ENCODE data around the gene UTS2R.

The UTS2R gene

GRCh38 chr17:82371333-82372248 is at the start of gene UTS2R:
Gene UTS2R (plus strand): TSS chr17:82371765. CDS start chr17:82374325, 2,560 bp downstream.
- DNase-seq (ENCODE audit: low read depth in 2 of 2): no peak

GRCh38 chr17:82321947-82322466 is 49.6 kb upstream of the UTS2R start:
- no peak for DNase-seq (ENCODE audit: low read depth in 2 of 2)

GRCh38 chr17:82322526-82323453 is 48.8 kb upstream of the UTS2R start:
- no peak for DNase-seq (ENCODE audit: low read depth in 2 of 2)

GRCh38 chr17:82323514-82324234 is 47.9 kb upstream of the UTS2R start:
- no peak for DNase-seq (ENCODE audit: low read depth in 2 of 2)

GRCh38 chr17:82324566-82325285 is 46.8 kb upstream of the UTS2R start:
- DNase-seq (ENCODE audit: low read depth in 2 of 2): no peak

GRCh38 chr17:82325286-82326180 is 46.0 kb upstream of the UTS2R start:
- DNase-seq (ENCODE audit: low read depth in 2 of 2): no peak

- DNase-seq (ENCODE audit: low read depth in 2 of 2): no peak
These were observed 44.3 kb upstream of the UTS2R start for GRCh38 chr17:82327289-82327688.

- DNase-seq (ENCODE audit: low read depth in 2 of 2): no peak
These were observed 43.8 kb upstream of the UTS2R start for GRCh38 chr17:82327757-82328140.

- no peak for DNase-seq (ENCODE audit: low read depth in 2 of 2)
These were observed 43.2 kb upstream of the UTS2R start for GRCh38 chr17:82328141-82328993.

GRCh38 chr17:82328994-82329507 is 42.5 kb upstream of the UTS2R start:
- DNase-seq (ENCODE audit: low read depth in 2 of 2): no peak

- DNase-seq (ENCODE audit: low read depth in 2 of 2): no peak
These were observed 41.8 kb upstream of the UTS2R start for GRCh38 chr17:82329683-82330321.

- DNase-seq (ENCODE audit: low read depth in 2 of 2): no peak
These were observed 41.0 kb upstream of the UTS2R start for GRCh38 chr17:82330322-82331239.

GRCh38 chr17:82331345-82331939 is 40.1 kb upstream of the UTS2R start:
- no peak for DNase-seq (ENCODE audit: low read depth in 2 of 2)

- no peak for DNase-seq (ENCODE audit: low read depth in 2 of 2)
These were observed 38.8 kb upstream of the UTS2R start for GRCh38 chr17:82332669-82333278.

- no peak for DNase-seq (ENCODE audit: low read depth in 2 of 2)
These were observed 38.0 kb upstream of the UTS2R start, which contains the start of gene SECTM1 for GRCh38 chr17:82333279-82334171. Gene SECTM1 (minus strand): TSS chr17:82333766. CDS start chr17:82327240, 6,526 bp downstream.
